NCI-H146 treated with DMSO at 0.1 percent for 48 hours (cell line): ENCODE data around the gene LMF2.
A peak's percentile ranks its signal among the peaks of the same experiment; 100 is the strongest.
"Not testable (repeated sequence)": the region's sequence is repeated elsewhere in the genome, so short reads cannot be mapped to it uniquely, and the experiment has no call there.

Experiments used
- DNase-seq: peaks from one replicate; lab custom pipeline; 2025; ENCODE audit not compliant: unreplicated experiment; lab: John Stamatoyannopoulos, UW

LMF2 gene, protein sequence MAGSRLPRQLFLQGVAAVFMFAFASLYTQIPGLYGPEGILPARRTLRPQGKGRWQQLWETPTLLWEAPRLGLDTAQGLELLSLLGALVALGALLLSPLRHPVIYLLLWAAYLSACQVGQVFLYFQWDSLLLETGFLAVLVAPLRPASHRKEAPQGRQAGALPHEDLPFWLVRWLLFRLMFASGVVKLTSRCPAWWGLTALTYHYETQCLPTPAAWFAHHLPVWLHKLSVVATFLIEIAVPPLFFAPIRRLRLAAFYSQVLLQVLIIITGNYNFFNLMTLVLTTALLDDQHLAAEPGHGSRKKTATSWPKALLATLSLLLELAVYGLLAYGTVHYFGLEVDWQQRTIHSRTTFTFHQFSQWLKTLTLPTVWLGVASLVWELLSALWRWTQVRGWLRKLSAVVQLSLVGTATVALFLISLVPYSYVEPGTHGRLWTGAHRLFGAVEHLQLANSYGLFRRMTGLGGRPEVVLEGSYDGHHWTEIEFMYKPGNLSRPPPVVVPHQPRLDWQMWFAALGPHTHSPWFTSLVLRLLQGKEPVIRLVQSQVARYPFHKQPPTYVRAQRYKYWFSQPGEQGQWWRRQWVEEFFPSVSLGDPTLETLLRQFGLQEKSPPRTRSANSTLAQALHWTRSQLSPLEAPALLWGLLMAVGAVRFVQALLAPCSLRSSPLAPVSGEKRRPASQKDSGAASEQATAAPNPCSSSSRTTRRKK

DNA sequence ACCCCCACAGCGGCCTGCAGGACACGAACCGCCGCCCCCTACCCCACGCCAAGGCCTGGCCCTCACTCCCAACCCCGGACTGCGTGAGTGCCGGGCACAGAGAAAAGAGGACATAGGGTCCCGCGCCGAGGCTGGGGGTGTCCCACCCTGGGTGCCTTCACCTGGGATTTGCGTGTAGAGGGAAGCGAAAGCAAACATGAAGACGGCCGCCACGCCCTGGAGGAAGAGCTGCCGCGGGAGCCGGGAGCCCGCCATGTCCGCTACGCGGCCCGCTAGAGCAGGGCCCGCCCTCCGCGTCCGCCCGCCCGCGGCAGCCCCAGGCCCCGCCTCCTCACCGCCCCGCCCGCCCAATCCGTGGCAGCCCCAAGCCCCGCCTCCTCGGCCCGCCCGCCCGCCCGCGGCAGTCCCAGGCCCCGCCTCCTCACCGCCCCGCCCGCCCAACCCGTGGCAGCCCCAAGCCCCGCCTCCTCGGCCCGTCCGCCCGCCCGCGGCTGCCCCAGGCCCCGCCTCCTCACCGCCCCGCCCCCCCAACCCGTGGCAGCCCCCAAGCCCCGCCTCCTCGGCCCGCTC is at the start of gene LMF2:
Gene LMF2 (minus strand): TSS at position 282 of the 570 bp plus-strand sequence. CDS start 27 bp downstream, at position 255.
- peak; percentile 73 for DNase-seq

DNA sequence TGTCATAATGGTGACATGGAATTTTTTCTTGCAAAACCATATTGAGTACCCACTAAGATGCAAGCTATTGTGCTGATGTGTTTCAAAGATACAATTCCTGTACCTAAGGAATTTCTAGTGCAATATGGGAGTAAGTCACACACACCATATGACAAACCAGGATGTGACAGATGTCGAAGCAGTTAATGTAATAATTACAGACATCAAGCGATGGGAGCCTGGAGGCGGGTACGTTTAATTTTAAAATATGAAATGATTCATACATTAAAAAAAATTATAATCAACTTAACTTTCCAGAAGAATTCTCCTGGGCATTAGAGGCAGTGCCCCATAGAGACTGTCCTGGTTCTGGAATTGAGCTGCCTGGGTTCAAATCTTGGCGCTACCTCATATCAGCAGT is 49.2 kb upstream of the LMF2 start:
- DNase-seq: no peak

GRCh38 chr22:50553310-50553709 is 45.8 kb upstream of the LMF2 start:
- no peak for DNase-seq

- DNase-seq: no peak
Measured at GRCh38 chr22:50551160-50551752, 43.8 kb upstream of the LMF2 start.

GRCh38 chr22:50550395-50550794 is 42.9 kb upstream of the LMF2 start:
- DNase-seq: no peak

DNA sequence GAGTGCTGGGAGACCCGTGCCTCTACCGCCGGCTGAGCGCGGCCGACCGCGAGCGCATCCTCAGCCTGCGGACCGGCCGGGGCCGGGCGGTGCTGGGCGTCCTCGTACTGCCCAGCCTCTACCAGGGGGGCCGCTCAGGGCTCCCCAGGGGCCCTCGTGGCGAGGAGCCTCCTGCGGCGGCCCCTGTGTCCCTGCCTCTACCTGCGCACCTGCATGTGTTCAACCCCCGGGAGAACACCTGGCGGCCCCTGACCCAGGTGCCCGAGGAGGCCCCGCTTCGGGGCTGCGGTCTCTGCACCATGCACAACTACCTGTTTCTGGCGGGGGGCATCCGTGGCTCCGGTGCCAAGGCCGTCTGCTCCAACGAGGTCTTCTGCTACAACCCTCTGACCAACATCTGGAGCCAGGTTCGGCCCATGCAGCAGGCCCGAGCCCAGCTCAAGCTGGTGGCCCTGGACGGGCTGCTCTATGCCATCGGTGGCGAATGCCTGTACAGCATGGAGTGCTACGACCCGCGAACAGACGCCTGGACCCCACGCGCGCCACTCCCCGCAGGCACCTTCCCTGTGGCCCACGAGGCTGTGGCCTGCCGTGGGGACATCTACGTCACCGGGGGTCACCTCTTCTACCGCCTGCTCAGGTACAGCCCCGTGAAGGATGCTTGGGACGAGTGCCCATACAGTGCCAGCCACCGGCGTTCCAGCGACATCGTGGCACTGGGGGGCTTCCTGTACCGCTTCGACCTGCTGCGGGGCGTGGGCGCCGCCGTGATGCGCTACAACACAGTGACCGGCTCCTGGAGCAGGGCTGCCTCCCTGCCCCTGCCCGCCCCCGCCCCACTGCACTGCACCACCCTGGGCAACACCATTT is 41.7 kb upstream of the LMF2 start:
- peak; percentile 8 for DNase-seq

- DNase-seq: no peak
Measured at GRCh38 chr22:50548040-50548920, 40.8 kb upstream of the LMF2 start.

DNA sequence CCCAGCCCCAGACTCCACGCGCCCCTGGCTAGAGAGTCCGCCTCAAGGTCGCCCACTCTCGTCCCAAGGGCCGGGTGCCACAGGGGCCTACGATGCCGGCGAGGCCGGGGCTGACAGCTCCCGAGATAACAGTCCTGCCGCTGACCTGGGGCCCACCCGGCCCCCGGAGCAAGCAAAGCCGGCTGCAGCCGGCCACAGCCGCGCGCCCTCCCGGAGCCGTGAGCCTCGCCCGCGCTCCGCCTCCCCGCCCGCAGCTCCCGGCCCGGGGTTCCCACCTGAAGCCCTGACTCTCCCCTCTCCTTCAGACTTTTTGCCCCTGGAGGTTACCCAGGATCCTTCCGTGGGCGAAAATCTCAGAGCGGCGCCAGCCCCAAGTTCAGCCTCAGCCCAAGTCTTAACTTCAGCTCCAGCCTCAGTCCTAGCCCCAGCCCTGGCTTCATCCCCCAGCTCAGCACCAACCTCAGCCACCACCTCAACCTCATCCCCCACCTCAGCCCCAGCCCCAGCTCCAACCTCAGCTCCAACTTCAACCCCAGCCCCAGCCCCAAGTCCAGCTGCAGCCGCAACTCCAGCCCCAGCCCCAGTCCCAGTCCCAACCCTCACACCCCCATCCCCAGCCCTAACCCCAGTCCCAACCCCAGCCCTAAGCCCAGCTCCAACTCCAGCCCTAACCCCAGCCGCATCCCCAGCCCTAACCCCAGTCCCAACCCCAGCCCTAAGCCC is 39.9 kb upstream of the LMF2 start:
- no peak for DNase-seq

DNA sequence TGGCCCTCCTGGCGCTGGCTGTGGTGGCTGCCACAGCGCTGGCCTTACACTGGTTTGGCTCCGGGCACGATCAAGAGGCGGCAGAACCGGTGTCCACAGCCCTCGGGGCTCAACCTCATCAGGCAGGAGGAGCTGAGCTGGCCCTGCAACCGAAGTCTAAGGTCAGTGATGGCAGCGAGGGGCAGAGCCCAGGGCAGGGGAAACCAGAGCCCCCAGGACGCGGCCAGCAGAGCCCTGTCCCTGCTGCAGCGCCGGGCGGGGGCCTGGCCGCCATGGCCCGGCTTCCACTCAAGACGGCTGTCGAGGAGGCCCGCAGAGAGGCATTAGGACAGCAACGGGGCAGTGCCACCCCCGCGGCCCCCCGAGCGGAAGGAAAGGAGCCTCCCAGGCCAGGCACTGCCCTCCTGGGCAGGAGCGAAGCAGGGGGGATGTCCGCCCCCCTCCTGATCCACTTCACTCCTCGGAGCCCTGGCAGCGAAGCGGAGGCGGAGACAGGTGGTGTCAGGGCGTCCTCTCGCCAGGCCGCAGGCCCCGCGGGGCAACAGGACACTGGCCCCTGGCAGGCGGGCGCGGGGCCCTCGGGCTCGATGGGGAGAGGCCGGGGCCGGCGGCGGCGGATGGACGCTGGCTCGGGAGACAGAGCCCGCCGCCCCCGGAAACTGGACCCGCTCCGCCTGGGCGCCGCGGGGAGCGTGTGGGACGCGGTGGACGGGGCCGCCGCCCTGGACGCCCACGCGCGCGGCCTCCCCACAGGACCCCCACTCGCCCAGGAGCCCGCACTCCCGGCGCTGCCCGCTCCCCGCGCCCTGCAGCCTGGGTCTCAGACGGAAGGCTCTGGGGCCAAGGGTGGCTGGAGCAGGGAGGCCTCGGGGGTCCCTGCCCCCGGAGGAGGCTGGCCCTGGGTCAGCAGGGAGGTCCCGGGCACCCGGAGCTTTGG is 39.1 kb upstream of the LMF2 start:
- DNase-seq: no peak

GRCh38 chr22:50545522-50546325 is 38.2 kb upstream of the LMF2 start, which contains the start of gene KLHDC7B:
Gene KLHDC7B (plus strand): TSS chr22:50545899. CDS start chr22:50546244, 345 bp downstream.
- no peak for DNase-seq

DNA sequence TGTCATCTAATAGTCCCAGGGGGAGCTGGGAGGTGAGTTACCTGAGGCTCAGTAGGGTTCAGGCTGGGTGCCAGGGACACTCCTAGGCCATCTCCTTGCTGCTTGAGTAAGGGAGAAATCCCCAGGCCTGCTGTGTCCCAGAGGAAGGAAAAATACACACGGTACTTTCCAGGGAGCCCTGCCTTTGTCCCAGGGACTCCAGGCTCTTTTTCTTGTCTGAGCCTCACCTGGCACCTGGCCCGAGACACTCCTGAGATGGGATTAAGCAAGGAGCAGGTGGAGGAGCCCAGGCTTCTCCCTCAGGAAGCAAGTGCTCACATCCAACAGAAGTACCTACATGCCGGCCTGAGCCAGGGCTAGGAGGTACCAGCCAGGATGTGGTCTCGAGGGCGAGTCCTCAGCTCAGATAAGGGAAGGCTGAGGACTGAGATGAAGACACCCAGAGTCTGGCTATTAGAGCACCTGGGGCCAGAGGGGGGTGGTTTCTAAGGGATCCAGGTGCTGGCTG is 37.3 kb upstream of the LMF2 start:
- DNase-seq: no peak

DNA sequence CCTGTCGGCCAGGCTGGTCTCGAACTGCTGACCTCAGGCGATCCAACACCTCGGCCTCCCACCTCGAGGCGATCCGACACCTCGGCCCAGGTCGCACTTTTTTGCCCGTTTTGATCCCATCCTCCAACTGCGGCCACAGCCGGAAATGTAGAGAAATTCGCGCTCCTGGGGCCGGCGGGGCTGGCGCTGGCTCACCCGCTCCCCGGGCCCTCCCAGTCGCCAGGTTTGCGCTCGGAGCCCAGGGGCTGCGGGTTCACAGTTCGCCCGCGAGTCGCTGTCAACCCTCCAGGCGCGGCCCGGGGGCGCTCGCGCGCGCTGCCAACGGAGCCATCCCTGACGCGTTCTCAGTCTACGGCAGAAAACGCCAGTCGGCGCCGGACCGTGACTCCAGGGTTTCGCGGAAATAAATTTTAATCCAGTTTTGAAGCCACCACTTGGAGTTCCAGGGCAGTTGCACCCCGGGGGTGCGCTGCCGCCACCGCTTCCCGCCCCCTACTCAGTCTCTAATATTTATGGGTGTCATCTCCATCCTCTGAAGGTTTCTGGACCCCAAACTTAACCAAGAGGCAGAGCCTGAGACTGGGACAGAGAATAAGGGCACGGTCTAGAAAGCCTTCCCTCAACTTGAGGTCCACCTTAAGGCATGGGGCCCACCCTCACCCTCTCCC is 36.7 kb upstream of the LMF2 start:
- peak; percentile 16 for DNase-seq

- DNase-seq: no peak
Measured at GRCh38 chr22:50542416-50542927, 35.0 kb upstream of the LMF2 start.

GRCh38 chr22:50541667-50542026 is 34.1 kb upstream of the LMF2 start:
- not testable (repeated sequence) for DNase-seq

DNA sequence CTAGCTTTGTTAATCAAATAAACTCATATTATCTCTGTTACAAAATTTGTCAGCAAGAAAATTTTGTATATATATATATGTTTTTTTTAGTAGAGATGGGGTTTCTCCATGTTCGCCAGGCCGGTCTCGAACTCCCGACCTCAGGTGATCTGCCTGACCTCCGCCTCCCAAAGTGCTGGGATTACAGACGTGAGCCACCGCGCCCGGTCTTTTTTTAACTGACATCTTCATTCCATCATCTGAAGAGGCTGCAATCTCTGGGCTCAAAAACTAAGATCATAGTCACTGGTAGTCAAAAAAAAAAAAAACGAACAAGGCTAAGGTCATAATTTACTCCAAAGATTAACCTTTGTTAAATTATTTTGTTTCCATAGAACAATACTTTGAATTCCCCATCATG is 32.9 kb upstream of the LMF2 start:
- DNase-seq: no peak

- DNase-seq: no peak
Measured at GRCh38 chr22:50537765-50538164, 30.3 kb upstream of the LMF2 start.
